Activated effector memory CD4-positive, alpha-beta T cell treated with anti-CD3 and anti-CD28 coated beads, Interleukin-2, amount 50 U/mL, for 16 hours (primary cell): ENCODE data around the gene MITF.

Experiments used
- DNase-seq: peaks from one replicate; pipeline ENCODE4 v3.0.0-alpha.2; 2020

MITF gene

DNA sequence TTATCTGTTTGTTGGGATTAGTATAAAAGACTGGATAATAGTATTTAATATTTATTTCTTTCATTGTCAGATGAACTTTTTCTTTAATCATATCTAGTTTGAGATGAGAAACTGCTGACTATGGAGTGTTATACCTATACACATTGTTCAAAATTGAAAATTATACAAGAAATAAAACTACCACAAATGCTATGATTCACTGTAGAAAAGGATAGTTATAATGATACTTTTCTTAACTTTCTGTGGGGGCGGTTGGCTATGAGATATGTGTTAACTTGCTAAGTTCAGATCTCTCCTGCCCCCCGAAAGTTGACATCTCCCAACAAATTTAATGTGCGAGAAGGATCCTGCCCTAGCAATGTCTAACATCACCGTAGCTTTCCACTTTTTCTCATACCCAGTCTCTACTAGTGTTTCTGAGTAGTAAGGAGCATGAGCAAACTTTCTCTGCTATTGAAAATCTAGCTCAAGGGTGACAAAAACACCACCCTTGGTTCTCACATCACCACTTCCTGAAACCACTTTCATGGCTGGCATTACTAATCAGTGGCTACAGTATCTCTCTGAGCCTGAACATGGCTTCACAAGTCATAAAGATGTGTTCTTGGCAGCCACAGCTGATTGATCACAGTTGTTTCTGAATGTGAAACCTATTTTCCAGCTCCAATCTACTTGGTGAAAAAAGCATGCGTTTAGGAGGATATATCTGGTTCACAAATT, 244.4 kb downstream of the MITF start:
- no peak for DNase-seq

DNA sequence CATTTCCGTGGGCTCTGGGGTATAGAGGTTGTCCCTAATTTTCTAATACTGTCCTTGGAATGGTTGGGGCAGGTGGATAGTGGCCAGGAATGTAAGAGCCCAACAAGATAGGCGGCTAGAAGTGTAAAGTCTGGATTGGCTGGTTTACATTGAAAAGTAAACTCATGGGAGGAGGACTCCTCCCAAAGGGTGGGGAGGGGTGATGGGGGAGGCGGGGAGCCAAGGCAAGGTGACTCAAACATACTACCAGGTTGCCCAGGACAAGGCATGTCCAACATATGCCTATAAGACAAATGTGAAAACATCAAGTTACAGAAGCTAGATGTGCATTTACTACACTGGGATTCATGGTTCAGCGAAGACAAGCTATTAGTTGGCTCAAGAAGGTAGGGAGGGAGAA, 246.0 kb downstream of the MITF start:
- no peak for DNase-seq

GRCh38 chr3:69986419-69986818, 247.2 kb downstream of the MITF start:
- DNase-seq = no peak

- no peak for DNase-seq
Measured at GRCh38 chr3:69987833-69988232, 248.6 kb downstream of the MITF start.

GRCh38 chr3:69993757-69994156, 254.5 kb downstream of the MITF start:
- DNase-seq = no peak

DNA sequence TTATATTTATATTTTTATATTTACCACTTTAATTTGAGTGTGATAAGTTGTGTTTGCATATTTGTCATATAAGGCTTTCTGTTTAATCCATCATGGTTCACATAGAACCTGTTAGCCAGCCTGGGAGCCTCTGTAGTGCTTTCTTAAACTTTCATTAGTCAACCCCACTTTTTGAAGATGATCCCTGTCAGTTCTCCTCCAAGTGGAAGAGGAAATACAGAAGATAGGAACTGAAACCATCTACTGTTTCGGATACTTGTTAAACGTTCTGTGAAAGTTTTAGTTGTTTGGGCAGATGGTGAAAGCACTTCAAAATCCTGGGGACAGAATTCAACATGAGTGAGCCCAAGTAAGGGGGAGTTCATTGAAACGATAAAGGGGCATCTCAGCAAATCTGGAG, 255.7 kb downstream of the MITF start:
- DNase-seq = no peak

DNA sequence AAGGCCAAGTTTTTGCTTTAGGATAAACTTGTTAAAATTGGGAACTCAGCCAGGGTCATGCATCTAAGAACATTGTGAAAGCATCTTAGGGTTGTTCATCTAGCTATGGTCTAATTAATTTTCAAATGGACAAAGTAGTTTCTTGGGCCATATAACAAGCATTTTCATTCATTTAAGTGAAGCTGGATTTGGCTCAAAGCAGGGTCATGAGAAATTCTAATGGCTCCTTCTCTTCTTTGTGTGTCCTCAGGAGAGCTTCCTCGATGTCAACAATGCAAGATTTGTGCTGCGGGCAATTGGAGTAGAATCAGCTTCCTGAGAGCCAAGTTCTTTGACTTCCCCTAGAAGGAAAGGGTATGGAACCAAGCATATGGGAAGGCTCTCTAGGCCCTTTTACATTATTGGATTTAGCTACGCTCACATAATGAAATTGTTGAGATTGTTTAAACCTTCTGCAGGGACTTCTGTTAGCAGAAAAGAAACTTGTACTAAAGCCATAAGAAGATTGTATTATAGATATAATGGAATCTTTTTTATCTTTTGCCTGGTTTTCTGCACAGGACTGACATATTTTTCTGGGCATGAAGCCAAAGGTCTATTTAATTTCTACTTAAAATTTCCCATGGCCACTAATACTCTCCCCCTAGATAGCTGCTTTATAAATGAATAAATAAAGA, 258.5 kb downstream of the MITF start:
- DNase-seq = no peak

- DNase-seq = no peak
Measured at GRCh38 chr3:69998759-69999139, 259.5 kb downstream of the MITF start.

DNA sequence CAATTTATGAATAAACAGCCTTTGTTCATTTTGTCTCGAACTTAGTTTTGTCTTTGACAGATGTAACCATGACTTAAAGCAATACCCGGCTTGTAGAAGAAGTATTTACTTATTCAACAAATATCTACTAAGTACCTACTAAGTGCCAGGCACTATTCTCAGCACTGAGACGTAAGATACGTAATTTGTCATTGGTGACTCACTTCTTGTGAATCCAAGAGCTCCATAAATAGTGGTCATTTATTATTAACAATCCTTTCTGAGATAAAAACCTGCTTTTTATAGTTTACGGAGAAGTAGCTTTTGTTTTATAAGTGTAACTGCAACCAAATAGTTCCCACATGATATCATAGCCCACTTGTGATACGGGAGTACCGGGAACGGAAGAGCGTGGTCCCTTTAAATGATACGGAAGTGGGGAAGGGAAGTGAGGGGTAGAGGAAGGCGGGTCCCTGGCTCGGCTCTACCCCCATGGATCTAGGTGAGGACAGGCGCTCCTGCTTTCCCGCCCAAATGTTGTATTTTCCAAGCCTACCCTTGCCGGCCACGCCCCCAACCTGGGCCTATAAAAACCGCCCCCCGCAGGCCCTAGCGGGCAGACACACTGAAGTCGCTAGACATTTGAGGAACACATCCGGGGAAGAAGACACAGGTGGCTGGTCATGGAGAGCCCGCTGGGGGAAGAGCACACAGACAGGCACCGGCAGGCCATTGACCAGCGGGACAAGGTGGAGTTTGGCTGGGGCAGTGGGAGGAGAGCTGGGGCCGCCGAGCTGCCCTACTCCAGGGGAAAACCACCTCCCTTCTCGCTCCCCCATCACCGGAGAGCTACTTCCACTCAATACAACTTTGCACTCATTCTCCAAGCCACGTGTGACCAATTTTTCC, 260.1 kb downstream of the MITF start, which contains the start of gene SAMMSON:
SAMMSON (plus strand) TSS at position 594 of the 888 bp plus-strand sequence.
- DNase-seq = no peak

GRCh38 chr3:70000028-70000410, 260.8 kb downstream of the MITF start:
- no peak for DNase-seq

DNA sequence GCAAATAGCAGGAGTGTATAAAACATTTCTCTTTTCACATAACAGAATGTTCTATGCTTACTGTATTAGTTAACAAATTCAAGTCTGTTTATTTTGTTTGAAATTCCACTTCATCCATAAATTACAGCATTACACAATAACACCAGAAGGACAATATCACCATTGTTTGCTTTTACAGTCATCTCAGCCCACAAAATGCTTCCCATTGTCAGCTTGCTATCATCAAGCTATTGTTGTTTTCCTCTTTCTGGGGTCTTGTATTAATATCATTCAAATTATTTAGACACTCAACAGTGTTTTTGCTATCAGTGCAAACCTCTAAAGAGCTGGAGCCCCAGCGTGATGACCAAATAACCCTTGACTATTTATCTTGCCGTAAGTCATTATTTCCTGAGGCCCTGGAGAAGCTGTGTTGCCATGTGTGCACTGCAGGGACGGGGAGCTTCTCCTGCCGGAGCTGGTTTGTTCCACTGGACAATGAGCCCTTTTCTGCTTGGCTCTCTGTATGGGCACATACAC, 261.4 kb downstream of the MITF start:
- DNase-seq = no peak

DNA sequence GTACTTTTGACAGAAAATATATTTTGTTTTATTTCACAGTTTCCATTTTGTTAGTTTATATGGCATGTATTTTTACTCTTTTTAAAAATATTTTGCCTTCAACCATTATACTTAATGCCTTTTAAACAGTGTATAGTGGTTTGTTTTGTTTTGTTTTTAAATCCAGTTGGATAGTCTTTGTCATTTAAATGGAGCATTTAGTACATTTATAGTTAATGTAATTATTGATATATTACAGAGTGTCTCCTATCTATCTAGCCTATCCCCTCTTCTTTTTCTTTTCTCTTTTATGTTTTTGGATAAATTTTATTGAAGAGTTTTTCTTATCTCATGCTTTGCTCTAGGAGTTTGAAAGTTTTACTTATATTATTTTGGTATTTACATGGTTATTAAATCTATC, 263.9 kb downstream of the MITF start:
- DNase-seq = no peak

DNA sequence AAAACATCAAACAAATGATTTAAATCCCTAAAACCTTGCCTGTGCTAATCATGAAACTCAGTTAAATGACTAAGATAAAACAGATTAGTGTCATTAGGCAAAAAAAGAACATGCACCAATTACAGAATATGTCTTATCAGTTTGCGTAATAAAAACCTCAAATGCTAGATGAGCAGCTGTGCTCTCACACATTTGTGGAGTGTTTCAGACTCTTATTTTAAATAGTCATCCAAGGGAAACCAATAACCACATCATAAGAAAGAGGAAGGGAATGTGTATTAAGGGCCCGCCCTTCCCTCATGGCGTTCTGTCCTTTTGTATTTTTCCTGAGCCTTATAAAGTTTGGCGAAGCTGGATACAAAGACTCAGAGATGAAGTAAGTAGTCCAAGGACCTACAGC, 266.8 kb downstream of the MITF start:
- no peak for DNase-seq

- DNase-seq = no peak
Measured at GRCh38 chr3:70010346-70010745, 271.1 kb downstream of the MITF start.

- no peak for DNase-seq
Measured at GRCh38 chr3:70011582-70011981, 272.3 kb downstream of the MITF start.
